GM19372 (cell line): ENCODE data around the gene SLC22A16.
"Not testable (repeated sequence)": the region's sequence is repeated elsewhere in the genome, so short reads cannot be mapped to it uniquely, and the experiment has no call there.

Source experiments
- ATAC-seq: cut with Tn5 transposase; IDR thresholded peaks from one replicate; pipeline ENCODE4 v1.9.1; 2021; ENCODE audit warnings: mild to moderate bottlenecking, low read depth, moderate library complexity; ENCODE audit not compliant: unreplicated experiment

Gene SLC22A16

DNA sequence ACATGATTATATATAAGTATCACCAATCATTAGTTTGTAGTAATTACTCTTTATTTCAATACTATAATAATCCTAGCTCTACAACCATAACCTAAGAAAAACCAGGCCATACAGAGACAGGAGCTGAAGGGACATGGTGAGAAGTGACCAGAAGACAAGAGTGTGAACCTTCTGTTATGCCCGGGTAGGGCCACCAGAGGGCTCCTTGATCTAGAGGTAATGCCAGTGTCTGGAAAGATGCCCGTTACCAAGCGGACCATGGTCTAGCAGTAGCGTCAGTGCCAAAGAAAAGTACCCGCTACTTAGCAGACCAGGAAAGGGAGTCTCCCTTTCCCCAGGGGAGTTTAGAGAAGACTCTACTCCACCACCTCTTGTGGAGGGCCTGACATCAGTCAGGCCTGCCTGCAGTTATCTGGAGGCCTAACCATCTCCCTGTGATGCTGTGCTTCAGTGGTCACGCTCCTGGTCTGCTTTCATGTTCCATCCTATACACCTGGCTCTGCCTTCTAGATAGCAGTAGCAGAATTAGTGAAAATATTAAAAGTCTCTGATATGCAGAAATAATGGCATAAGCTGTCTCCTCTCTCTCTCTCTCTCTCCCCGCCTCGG lies 18.7 kb downstream of the SLC22A16 start:
- ATAC-seq, result not testable (repeated sequence)

DNA sequence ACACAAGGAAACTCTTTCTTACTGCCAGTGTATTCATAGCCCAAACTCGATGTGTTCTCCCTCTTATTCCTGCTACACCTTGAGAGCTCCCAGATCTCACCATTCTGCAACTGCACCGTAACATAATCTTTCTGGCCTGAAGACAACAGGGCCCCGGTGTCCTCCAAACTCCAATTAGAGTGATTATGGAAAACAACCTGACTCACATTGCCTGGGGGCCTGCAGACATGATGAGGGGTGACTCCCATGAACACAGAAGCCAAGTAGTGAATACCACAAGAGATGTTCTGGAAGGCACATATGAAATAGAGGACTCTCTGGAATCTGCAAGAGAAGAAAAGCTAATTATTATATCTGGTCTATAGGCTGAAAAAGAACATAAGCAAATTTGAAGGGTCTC lies 19.7 kb downstream of the SLC22A16 start:
- ATAC-seq, result no peak

DNA sequence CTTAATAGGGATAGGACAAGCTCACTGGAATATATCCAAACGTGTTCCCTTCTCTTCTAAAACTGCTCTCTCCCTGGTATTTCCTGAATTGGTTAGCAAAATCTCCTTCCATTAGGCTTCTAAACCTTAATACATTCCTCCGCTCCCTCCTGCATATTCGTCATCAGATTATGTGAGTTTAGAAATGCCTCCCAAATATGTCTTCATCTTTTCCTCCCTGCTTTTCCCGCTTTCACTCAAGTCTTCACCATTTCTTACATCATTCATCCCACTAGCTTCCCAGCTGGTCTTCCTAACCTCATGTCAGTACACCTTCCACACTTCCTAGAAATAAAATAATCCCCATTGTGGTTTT lies 26.9 kb downstream of the SLC22A16 start:
- no peak for ATAC-seq

DNA sequence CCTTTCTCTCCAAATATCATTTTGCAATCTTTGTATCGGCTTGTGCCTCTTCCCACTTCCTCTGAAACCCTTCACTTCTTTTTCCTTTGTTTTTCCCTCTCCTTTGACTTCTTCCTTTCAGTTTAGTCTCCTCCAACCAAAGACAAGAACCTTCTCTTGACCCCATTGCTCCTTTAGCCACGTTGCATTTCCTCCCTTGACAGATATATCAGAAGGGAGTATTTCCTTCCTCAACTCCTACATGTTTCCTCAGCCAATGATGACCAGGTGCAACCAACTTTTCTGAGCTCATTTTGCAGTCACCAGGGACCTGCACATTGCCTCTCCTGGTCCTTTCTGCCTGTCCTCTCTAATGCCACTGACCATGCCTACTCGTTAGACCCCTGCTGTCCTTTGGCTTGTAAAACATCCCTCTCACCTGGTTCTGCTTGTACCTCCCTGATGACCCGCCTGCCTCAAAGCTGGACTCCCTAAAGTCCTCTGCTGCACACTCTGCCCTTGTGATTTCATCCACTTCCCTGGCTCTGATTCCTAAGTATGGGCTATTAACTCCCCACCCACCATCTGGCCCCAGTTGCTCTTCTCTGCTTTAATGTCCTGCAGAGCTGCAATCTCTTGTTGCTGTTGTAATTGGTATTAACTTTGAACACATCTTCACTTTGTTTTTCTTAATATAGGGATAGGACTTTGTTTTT lies 27.4 kb downstream of the SLC22A16 start:
- no peak for ATAC-seq

DNA sequence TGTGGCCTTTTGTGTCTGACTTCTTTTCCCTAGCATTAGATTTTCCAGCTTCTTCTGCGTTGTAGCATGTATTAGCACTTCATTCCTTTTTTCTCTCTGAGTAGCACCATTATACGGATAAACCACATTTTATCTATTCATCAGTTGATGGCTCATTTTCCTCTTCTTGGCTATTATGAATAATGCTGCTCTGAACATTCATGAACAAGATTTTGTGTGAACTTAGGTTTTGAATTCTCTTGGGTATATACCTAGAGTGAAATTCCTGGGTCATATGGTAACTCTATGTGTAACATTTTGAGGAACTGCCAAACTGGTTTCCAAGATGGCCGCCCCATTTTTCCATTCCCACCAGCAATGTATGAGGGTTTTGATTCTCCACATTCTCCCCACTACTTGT lies 28.7 kb downstream of the SLC22A16 start:
- ATAC-seq, result no peak

DNA sequence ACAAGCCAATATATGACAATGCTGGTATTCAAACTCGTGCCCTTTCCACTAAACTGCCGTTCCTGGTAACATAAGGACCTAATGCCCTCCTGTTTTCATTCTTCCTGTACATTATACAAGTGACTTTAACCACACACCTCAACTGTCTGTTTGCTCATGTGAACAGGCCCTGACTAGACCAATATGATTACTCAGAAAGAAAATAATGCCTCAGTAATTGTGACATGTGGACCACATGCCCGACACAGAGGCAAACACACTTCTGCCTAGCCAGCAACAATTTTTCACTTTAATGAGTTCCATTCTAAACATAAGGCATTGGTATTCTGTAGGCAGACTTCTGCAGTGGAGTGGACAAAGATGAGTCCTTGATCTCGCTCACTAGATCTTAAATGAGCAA lies 30.0 kb downstream of the SLC22A16 start:
- ATAC-seq, result no peak

DNA sequence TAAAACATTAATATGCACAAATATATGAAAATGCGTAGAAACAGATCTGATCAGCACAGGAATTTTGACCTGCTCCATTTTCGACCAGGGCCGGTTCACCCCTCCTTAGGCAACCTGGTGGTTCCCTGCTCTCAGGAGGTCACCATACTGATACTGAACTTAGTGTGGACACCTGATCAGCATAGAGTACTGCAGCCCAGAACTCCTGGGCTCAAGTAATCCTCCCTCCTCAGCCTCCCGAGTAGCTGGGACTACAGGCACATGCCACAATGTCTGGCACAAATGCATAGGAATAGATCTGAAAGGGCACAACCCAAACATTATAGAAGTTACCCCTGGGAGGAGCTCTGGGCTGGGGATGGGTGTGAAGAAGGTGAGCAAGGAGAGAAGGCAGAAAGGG lies 36.4 kb downstream of the SLC22A16 start:
- no peak for ATAC-seq

DNA sequence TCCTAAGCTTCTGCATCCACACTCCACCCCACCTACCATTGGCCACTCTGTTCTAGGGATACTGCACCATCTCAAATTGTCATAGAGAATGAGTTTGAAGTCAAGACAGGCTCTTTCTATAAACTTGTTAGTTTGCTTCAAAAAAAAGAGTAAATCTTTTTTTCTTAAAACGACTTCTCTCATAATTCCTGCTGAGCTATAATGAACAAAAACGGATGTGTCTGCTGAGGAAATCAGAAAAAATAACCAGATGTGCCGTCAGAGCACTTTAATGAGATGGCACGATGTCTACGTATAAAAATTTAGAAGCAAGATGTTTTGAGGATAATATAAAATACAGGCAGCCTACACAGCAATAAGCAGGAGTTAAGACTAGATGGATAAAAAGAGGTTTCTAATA lies 37.1 kb downstream of the SLC22A16 start:
- ATAC-seq, result no peak

DNA sequence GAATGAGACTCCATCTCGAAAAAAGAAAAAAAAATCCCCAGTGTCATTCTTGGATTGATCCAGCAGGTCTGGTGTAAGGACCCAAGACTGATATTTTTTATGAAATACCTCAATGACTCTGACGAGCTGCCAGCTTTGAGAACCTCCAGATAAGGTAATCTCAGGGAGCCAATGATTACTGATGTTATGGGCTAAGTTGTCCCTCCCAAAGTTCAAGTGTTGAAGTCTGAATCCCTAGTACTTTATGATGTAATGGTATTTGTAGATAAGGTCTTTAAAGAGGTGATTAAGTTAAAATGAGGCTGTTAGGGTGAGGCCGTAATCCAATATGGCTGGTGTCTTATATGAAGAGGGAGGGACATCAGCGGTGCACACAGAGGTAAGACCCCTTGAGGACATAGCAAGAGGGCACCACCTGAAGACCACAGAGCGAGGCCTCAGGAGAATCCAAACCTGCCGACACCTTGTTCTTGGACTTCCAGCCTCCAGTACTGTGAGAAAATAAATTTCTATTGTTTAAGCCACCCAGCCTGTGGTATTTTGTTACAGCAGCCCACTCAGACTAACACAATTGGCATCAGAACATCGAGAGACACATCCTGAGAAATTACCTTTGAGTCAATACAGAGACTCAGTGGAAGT lies 41.3 kb downstream of the SLC22A16 start:
- no peak for ATAC-seq

DNA sequence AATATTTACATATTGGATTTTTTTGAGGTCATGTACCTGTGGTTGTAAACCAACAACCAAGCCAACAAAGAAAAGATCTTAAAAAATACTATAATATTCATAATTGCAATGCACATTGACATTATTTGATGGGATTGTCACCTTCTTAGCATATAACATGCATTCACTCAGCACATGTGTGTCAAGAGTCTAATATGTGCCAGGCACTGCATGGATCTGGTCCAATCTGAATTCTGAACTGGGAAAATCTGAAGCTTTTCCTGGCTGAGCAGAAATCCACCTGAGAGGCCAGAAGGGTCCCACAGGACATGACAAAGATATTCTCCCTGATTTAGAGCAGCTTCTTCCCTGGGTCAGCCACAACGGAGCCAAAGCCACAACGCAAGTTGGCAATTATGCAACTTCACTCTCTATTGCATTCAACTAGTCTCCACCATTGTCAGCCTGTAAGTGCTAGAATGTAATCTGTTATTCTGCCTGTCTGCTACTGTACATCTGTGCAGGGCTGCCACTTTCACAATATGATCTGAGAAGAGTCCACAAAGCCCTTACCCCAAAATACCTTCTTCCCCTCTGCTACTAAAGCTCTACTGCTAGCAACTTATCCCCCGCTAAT lies 44.0 kb downstream of the SLC22A16 start:
- ATAC-seq, result no peak

DNA sequence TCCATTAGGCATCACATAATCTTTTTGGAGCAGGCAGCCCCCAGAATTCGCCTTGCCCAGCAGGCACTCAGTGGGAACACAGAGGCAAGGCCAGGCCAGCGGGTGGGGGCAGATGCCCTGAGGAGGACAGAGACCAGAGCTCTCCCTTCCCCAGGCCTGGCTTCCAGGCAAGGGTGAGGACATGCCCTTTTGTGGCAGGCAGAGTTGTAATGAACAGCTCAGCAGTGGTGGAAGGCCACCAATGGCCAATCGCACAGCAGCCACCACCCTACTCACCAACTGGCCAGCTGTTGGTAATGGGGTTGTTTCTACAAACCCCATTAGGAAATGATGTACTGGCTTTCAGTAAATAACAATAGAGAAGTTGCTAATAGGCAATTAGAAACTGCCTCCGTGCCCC lies 45.7 kb downstream of the SLC22A16 start:
- no peak for ATAC-seq

DNA sequence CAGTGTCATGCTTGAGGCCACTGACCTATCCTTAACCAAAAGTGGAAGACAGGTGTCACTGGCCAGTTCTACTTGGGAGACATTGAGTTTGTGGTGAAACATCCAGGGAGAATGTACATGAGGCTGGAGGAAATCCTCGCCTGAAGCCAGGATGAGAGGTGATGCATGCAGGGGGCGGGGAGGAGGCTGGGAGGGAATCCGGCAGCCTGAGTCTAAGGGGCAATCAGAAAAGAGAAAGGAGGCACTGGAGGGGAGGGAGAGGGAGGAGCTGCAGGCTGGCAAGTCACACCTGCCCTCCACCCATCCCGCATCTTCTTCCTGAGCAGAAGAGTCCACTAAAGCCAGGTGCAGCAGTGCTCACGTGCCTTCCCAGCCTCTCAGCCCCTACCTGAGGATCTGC lies 46.2 kb downstream of the SLC22A16 start:
- ATAC-seq, result no peak

DNA sequence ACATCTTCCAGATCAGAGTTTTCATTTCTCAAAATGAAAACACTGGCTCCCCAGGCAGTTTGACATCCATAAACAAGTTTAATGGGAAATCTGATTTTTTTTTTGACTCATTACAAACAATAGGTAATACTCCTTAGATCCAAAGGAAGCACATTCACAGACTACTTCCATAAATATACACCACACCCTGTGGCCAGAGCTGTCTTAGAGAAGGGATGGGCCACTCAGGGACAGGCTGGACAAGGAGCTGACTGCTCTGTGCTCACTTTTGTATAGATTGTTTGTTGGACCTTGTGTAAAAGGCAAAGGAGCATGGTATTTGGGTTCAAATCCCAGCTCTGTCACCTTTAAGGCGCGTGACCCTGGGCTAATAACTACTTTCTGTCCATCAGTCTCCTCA lies 48.3 kb downstream of the SLC22A16 start:
- ATAC-seq, result no peak

DNA sequence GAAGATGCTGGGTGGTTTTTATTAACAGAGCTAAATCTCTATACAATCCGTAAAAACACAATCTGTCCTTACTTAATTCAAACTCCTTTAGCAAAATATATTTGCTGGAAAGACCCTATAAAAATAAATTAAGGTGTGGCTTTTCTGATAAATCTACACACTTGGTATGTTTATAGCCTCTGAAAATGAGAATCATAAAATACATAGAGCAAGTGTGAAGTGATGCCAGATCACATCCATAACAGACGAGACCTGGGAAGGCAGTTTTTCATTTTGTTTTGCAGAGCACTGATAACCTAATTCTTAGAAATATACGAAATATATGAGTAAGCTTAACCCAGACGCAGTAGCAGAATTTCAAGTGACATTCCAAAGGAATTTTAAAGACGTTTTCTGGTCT lies 50.6 kb downstream of the SLC22A16 start:
- no peak for ATAC-seq

DNA sequence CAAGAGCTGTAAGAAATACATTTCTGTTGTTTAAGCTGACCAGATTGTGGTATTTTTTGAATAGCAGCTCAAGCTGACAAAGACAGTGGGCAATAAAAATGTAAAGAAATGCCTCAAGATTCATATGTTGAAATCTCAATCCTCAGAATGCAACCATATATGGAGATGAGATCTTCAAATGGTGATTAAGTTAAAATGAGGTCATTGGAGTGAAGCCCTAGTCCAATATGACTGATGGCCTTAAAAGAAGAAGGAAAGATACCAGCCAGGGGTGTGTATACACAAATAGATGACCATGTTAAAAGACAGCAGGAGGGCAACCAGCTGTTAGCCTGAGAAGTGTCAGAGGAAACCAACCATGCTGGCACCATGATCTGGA lies 54.0 kb downstream of the SLC22A16 start:
- ATAC-seq, result no peak

DNA sequence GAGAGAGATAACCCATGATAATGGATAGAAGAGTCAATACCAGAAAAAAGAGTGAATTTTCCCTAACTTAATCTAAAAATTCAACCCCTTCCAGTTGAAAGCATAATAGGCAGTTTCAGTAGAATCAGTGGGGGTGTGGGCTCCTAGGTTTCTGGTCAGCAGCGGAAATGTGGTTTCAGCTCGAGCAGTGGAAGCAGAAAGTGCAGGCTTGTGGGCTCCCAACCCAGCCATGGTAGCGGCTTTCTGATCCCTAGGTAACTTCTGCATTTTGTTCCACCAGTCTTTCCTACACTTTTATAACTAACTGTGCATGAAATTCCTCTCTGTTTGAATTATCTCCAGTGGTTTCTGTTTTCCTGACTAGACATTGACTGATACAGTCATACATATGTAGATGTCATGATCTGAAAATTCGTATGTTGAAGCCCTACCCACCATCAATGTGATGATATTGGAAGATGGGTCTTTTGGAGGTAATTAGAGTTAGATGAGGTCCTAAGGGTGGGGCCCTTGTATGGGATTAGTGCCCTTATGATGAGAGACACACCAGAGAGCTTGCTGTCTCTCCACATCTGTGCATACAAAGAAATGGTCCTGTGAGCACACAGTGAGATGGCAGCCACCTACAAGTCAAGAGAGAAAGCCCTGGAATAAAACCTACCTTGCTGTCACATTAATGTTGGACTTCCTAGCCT lies 54.5 kb downstream of the SLC22A16 start:
- no peak for ATAC-seq

DNA sequence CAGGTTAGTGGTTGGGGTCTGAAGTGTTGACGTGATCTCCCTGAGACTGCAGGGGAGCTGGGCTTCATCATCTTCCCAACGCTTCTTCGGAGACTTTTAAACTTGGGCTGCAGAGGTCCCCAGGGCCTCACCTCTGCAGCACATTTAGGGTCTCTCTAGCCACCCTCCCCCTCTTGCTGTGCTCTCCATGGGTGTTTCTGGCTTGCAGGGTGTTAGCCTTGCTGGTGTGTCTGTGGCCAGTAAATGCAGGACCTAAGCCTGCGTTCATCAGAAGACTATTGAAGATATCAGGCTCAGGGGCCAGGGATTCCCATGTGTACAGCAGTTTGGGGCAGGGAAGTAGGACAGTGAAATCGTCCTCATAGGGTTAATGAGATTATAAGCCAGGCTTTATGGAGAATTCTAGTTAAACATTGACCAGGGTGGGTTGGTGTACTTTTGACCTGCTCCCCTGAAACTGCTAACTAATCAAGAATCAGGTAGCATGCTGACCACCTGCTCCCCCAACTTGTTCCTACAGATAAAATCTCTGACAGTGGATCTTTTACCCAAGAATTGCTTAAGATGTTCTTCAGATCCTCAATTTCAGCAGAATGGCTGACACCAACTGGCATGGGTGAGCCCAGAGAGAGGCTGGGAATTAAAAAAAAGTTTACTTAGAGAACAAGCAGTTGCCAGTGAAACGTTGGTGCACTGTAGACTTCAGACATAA lies 57.2 kb downstream of the SLC22A16 start:
- no peak for ATAC-seq

DNA sequence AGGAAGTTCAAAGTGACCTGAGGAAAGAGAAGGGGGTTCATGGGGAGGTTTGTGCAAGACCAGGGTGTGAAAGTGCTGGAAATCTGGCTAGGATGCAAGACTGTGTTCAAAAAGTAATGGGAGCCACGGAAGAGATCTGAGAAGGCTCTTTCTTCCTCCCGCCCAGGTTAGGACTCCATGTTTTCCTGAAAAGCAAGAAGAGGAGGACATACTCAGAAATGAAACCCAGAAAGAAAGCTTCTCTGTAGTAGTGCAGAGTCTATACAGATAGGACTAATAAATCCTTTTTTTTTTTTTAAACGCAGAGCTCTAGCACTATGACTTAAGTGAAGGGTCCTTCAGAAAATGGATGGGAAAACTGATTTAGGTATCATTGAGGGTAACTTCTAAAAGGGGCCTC lies 57.8 kb downstream of the SLC22A16 start:
- ATAC-seq, result no peak

DNA sequence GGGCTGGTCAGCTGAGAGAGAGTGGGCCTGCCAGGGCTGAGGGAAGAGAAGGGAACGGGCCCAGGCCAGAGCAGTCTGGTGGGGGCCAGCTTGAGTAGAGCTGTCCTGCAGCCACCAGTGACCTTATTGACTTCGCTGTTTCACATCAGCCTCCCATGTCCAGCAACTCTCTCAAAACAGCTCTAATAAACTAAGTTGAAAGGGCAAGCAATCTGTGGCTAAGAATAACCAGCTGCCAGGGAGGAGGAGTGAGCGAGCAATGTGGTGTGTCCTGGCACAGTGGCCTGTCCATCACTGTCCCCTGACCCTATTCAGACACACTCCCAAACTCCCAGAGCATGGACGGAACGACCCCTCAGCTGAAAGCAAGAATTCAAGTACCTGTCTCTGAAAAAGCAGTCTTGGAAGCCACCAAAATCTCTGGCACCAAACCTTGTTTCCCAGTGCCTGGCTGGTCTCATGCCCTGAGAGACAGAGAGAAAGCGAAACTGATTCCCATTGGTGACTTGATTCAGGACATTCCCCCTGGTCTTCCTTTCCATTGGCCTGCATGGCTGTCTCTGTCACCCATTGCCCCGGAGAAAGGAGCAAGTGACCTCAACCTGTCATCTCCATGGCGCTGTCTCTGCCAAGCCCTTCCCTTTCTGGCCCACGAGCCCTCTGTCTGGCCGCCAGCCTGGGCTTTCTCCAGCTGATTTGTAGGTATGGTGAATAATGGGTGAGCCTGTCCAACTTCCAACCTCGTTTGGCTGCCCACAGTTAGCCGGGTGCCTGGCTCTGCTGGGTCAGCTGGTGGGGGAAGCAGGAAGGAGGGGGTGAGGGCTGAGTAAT lies 61.1 kb downstream of the SLC22A16 start, which contains the start of gene DDO:
DDO (minus strand) TSS at position 490 of the 831 bp plus-strand sequence. CDS start 2,113 bp downstream, outside the sequence.
- ATAC-seq, result no peak

DNA sequence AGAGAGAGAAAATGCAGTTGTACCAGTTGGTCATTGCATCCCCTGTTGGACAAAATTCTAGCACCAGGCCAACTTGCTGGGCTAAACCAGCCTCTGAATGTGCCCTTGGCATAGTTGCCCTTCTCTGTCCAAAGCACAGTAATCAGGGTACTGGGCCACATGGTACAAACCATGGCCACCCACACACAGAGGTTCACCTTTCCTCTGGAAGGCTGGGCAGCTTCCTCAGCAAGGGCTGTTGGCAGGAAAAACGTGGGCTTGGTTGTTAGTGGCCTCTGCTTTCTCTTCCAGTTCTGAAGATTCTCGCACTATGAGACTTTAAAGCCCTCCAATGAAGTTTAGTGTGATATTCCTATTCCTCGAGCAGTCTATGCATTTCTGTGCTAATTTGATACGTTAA lies 61.7 kb downstream of the SLC22A16 start:
- ATAC-seq, result no peak
